ENCODE measurements around the gene ST6GALNAC2.
"Not testable (repeated sequence)": the region's sequence is repeated elsewhere in the genome, so short reads cannot be mapped to it uniquely, and the experiment has no call there.

Gene ST6GALNAC2

GRCh38 chr17:76530095-76530723, 55.5 kb downstream of the ST6GALNAC2 start:
- WGBS, 2 experiments (ENCODE audit: insufficient coverage in 2 of 2) = 81 to 82% methylated on average over 18 to 21 of the region's 23 CpGs
- H3K4me1 ChIP-seq (ENCODE audit: control insufficient read depth, insufficient read depth, low read length, poor library complexity, severe bottlenecking) = peaks cover 44% of the 10 kb centered on the region
- no peaks in the 10 kb centered on the region for H3K36me3 ChIP-seq (ENCODE audit: control insufficient read depth, insufficient read depth, low read length)
- H3K27ac ChIP-seq (ENCODE audit: low read depth, low read length, severe bottlenecking) = peak overlapping the region; percentile 92
- no peaks in the 10 kb centered on the region for H3K9me3 ChIP-seq (ENCODE audit: control insufficient read depth, low read length)
- no peak overlapping the region for H3K4me3 ChIP-seq (ENCODE audit: extremely low read depth, insufficient read depth, low read length, poor library complexity, severe bottlenecking)

GRCh38 chr17:76529224-76530094, 56.2 kb downstream of the ST6GALNAC2 start:
- WGBS, 2 experiments (ENCODE audit: insufficient coverage in 2 of 2) = 58 to 61% methylated on average over 14 to 17 of the region's 20 CpGs
- no peaks in the 10 kb centered on the region for H3K9me3 ChIP-seq (ENCODE audit: control insufficient read depth, low read length)
- no peaks in the 10 kb centered on the region for H3K36me3 ChIP-seq (ENCODE audit: control insufficient read depth, insufficient read depth, low read length)
- H3K4me3 ChIP-seq (ENCODE audit: extremely low read depth, insufficient read depth, low read length, poor library complexity, severe bottlenecking) = peak overlapping the region; percentile 7
- peaks cover 52% of the 10 kb centered on the region for H3K4me1 ChIP-seq (ENCODE audit: control insufficient read depth, insufficient read depth, low read length, poor library complexity, severe bottlenecking)
- peak overlapping the region; percentile 92 for H3K27ac ChIP-seq (ENCODE audit: low read depth, low read length, severe bottlenecking)

GRCh38 chr17:76528528-76529223, 57.0 kb downstream of the ST6GALNAC2 start:
- WGBS, 2 experiments (ENCODE audit: insufficient coverage in 2 of 2) = 90 to 91% methylated on average over 20 to 23 of the region's 31 CpGs
- peaks cover 53% of the 10 kb centered on the region for H3K4me1 ChIP-seq (ENCODE audit: control insufficient read depth, insufficient read depth, low read length, poor library complexity, severe bottlenecking)
- H3K9me3 ChIP-seq (ENCODE audit: control insufficient read depth, low read length) = no peaks in the 10 kb centered on the region
- H3K4me3 ChIP-seq (ENCODE audit: extremely low read depth, insufficient read depth, low read length, poor library complexity, severe bottlenecking) = no peak overlapping the region
- no peaks in the 10 kb centered on the region for H3K36me3 ChIP-seq (ENCODE audit: control insufficient read depth, insufficient read depth, low read length)
- peak overlapping the region; percentile 92 for H3K27ac ChIP-seq (ENCODE audit: low read depth, low read length, severe bottlenecking)

- Histone ChIP-seq H3K4me1 (ENCODE audit: control insufficient read depth, insufficient read depth, low read length, poor library complexity, severe bottlenecking) (peaks cover 53% of the 10 kb centered on the region), H3K9me3 (ENCODE audit: control insufficient read depth, low read length) (no peaks in the 10 kb centered on the region), H3K4me3 (ENCODE audit: extremely low read depth, insufficient read depth, low read length, poor library complexity, severe bottlenecking) (no peak overlapping the region), H3K27ac (ENCODE audit: low read depth, low read length, severe bottlenecking) (peak overlapping the region; percentile 53), H3K36me3 (ENCODE audit: control insufficient read depth, insufficient read depth, low read length) (no peaks in the 10 kb centered on the region)
- 87 to 94% methylated on average over 8 to 14 of the region's 15 CpGs for WGBS, 2 experiments (ENCODE audit: insufficient coverage in 2 of 2)
These were observed 57.5 kb downstream of the ST6GALNAC2 start for GRCh38 chr17:76528156-76528527.

GRCh38 chr17:76527430-76528111, 58.1 kb downstream of the ST6GALNAC2 start:
- 32 to 39% methylated on average over 12 to 20 of the region's 26 CpGs for WGBS, 2 experiments (ENCODE audit: insufficient coverage in 2 of 2)
- H3K9me3 ChIP-seq (ENCODE audit: control insufficient read depth, low read length) = no peaks in the 10 kb centered on the region
- peak overlapping the region; percentile 36 for H3K27ac ChIP-seq (ENCODE audit: low read depth, low read length, severe bottlenecking)
- H3K4me1 ChIP-seq (ENCODE audit: control insufficient read depth, insufficient read depth, low read length, poor library complexity, severe bottlenecking) = peaks cover 53% of the 10 kb centered on the region
- no peak overlapping the region for H3K4me3 ChIP-seq (ENCODE audit: extremely low read depth, insufficient read depth, low read length, poor library complexity, severe bottlenecking)
- H3K36me3 ChIP-seq (ENCODE audit: control insufficient read depth, insufficient read depth, low read length) = no peaks in the 10 kb centered on the region

GRCh38 chr17:76527016-76527415, 58.6 kb downstream of the ST6GALNAC2 start:
- H3K4me3 ChIP-seq (ENCODE audit: extremely low read depth, insufficient read depth, low read length, poor library complexity, severe bottlenecking); H3K9me3 ChIP-seq (ENCODE audit: control insufficient read depth, low read length); H3K27ac ChIP-seq (ENCODE audit: low read depth, low read length, severe bottlenecking); H3K36me3 ChIP-seq (ENCODE audit: control insufficient read depth, insufficient read depth, low read length): not testable (repeated sequence)
- peaks cover 50% of the 10 kb centered on the region for H3K4me1 ChIP-seq (ENCODE audit: control insufficient read depth, insufficient read depth, low read length, poor library complexity, severe bottlenecking)
- 85 to 90% methylated on average over 5 to 6 of the region's 9 CpGs for WGBS, 2 experiments (ENCODE audit: insufficient coverage in 2 of 2)

- H3K36me3 ChIP-seq (ENCODE audit: control insufficient read depth, insufficient read depth, low read length); H3K27ac ChIP-seq (ENCODE audit: low read depth, low read length, severe bottlenecking); H3K4me3 ChIP-seq (ENCODE audit: extremely low read depth, insufficient read depth, low read length, poor library complexity, severe bottlenecking); H3K9me3 ChIP-seq (ENCODE audit: control insufficient read depth, low read length): not testable (repeated sequence)
- 84 to 87% methylated on average over 6 of the region's 8 CpGs for WGBS, 2 experiments (ENCODE audit: insufficient coverage in 2 of 2)
- peaks cover 45% of the 10 kb centered on the region for H3K4me1 ChIP-seq (ENCODE audit: control insufficient read depth, insufficient read depth, low read length, poor library complexity, severe bottlenecking)
These were observed 60.2 kb downstream of the ST6GALNAC2 start for GRCh38 chr17:76525513-76525833.

GRCh38 chr17:76524598-76525512, 60.8 kb downstream of the ST6GALNAC2 start:
- Histone ChIP-seq H3K9me3 (ENCODE audit: control insufficient read depth, low read length) (no peaks in the 10 kb centered on the region), H3K27ac (ENCODE audit: low read depth, low read length, severe bottlenecking) (peak overlapping the region; percentile 36), H3K4me3 (ENCODE audit: extremely low read depth, insufficient read depth, low read length, poor library complexity, severe bottlenecking) (no peak overlapping the region), H3K4me1 (ENCODE audit: control insufficient read depth, insufficient read depth, low read length, poor library complexity, severe bottlenecking) (peaks cover 39% of the 10 kb centered on the region), H3K36me3 (ENCODE audit: control insufficient read depth, insufficient read depth, low read length) (no peaks in the 10 kb centered on the region)
- 86 to 87% methylated on average over 20 of the region's 25 CpGs for WGBS, 2 experiments (ENCODE audit: insufficient coverage in 2 of 2)

- H3K9me3 ChIP-seq (ENCODE audit: control insufficient read depth, low read length) = no peaks in the 10 kb centered on the region
- no peaks in the 10 kb centered on the region for H3K36me3 ChIP-seq (ENCODE audit: control insufficient read depth, insufficient read depth, low read length)
- no peak overlapping the region for H3K4me3 ChIP-seq (ENCODE audit: extremely low read depth, insufficient read depth, low read length, poor library complexity, severe bottlenecking)
- H3K4me1 ChIP-seq (ENCODE audit: control insufficient read depth, insufficient read depth, low read length, poor library complexity, severe bottlenecking) = peaks cover 24% of the 10 kb centered on the region
- WGBS, 2 experiments (ENCODE audit: insufficient coverage in 2 of 2) = 12 to 13% methylated on average over 29 of the region's 35 CpGs
- H3K27ac ChIP-seq (ENCODE audit: low read depth, low read length, severe bottlenecking) = no peak overlapping the region
These were observed 62.3 kb downstream of the ST6GALNAC2 start for GRCh38 chr17:76523084-76524037.
